ENCODE data around the gene ZWILCH.
"Not testable (repeated sequence)": the region's sequence is repeated elsewhere in the genome, so short reads cannot be mapped to it uniquely, and the experiment has no call there.

Gene ZWILCH

GRCh38 chr15:66504563-66505429 lies at the start of gene ZWILCH, which contains the start of gene RPL4:
TSS of gene ZWILCH (plus strand) at chr15:66505326. CDS start at chr15:66505339, 13 bp downstream.
TSS of gene RPL4 (minus strand) at chr15:66504855. CDS start at chr15:66504790, 65 bp downstream.
- DNase-seq = peak; percentile 87

- DNase-seq = peak; percentile 12
These were observed 48.9 kb upstream of the ZWILCH start for GRCh38 chr15:66456211-66456610.

GRCh38 chr15:66459818-66460615 lies 45.1 kb upstream of the ZWILCH start:
- peak; percentile 37 for DNase-seq

- not testable (repeated sequence) for DNase-seq
These were observed 43.8 kb upstream of the ZWILCH start for GRCh38 chr15:66461294-66461693.

- no peak for DNase-seq
These were observed 43.2 kb upstream of the ZWILCH start for GRCh38 chr15:66461917-66462316.

- DNase-seq = no peak
These were observed 42.5 kb upstream of the ZWILCH start for GRCh38 chr15:66462627-66463026.

- not testable (repeated sequence) for DNase-seq
These were observed 39.8 kb upstream of the ZWILCH start for GRCh38 chr15:66465294-66465693.

- DNase-seq = not testable (repeated sequence)
These were observed 37.7 kb upstream of the ZWILCH start for GRCh38 chr15:66467162-66468040.

- DNase-seq = not testable (repeated sequence)
These were observed 34.3 kb upstream of the ZWILCH start for GRCh38 chr15:66470825-66471224.

GRCh38 chr15:66472176-66472999 lies 32.7 kb upstream of the ZWILCH start:
- DNase-seq = peak; percentile 51

GRCh38 chr15:66474135-66474534 lies 31.0 kb upstream of the ZWILCH start:
- DNase-seq = no peak

- DNase-seq = no peak
These were observed 30.2 kb upstream of the ZWILCH start for GRCh38 chr15:66474963-66475362.

GRCh38 chr15:66476535-66476934 lies 28.6 kb upstream of the ZWILCH start:
- DNase-seq = no peak

GRCh38 chr15:66477011-66477410 lies 28.1 kb upstream of the ZWILCH start:
- no peak for DNase-seq

- DNase-seq = no peak
These were observed 24.9 kb upstream of the ZWILCH start for GRCh38 chr15:66480267-66480666.

GRCh38 chr15:66481107-66481856 lies 23.8 kb upstream of the ZWILCH start:
- peak; percentile 17 for DNase-seq

- no peak for DNase-seq
These were observed 22.6 kb upstream of the ZWILCH start for GRCh38 chr15:66482539-66482938.

GRCh38 chr15:66483131-66483566 lies 22.0 kb upstream of the ZWILCH start:
- peak; percentile 73 for DNase-seq

- no peak for DNase-seq
These were observed 20.5 kb upstream of the ZWILCH start for GRCh38 chr15:66484539-66485112.

GRCh38 chr15:66486887-66487286 lies 18.2 kb upstream of the ZWILCH start:
- DNase-seq = no peak

GRCh38 chr15:66488525-66488924 lies 16.6 kb upstream of the ZWILCH start:
- no peak for DNase-seq

All from fibroblast of upper back skin (primary cell).